Stimulated activated CD8-positive, alpha-beta memory T cell treated with anti-CD3 and anti-CD28 coated beads, Interleukin-4, amount 100 ng/mL, for 48 hours (primary cell): Measurements from ENCODE around the gene RGS14.
"Not testable (repeated sequence)": the region's sequence is repeated elsewhere in the genome, so short reads cannot be mapped to it uniquely, and the experiment has no call there.

Experiments used
- DNase-seq: peaks from one replicate; pipeline ENCODE4 v3.0.0-alpha.2; 2020

RGS14 gene

DNA sequence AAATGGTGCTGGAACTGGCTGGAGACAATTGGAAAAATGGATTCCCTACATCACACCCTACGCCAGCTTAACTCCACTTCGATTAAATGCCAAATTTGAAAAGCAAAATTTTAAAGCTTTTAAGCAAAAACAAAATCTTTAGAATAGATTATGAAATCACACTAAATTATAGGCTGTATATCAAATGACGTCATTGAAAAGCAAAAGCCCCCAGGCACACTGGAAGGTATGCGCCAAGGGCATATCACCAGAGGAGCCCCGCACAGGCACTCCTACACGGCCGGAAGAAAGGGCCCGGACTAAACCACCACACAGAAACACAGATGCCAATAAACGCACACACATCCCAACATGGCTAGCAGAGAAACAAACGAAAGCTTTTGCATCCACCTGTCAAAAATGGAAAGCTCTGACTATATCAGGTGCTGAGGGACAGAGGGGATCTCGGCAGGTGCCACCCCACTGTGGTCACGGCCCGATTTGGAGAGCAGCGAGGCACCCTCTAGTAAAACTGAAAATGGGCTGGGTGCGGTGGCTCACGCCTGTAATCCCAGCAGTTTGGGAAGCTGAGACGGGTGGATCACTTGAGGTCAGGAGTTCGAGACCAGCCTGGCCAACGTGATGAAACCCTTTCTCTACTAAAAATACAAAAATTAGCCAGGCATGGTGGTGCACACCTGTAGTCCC lies 29.0 kb upstream of the RGS14 start:
- DNase-seq: no peak

DNA sequence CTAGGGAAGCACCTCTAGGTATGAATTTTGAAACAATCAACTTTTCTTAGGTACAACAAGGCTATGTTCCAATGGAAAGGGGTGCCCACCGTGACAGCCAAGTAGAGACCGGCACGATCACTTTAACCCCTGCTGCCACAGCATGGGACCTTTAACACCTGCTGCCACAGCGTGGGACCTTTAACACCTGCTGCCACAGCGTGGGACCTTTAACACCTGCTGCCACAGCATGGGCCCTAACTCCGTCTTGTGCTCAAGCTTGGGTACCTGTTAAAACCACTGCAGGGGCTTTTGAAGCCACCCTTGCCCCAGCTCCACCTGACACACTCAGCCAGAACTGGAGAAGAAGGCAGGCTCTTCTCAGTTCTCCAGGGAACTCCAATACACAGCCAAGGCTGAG lies 27.8 kb upstream of the RGS14 start:
- DNase-seq: no peak

DNA sequence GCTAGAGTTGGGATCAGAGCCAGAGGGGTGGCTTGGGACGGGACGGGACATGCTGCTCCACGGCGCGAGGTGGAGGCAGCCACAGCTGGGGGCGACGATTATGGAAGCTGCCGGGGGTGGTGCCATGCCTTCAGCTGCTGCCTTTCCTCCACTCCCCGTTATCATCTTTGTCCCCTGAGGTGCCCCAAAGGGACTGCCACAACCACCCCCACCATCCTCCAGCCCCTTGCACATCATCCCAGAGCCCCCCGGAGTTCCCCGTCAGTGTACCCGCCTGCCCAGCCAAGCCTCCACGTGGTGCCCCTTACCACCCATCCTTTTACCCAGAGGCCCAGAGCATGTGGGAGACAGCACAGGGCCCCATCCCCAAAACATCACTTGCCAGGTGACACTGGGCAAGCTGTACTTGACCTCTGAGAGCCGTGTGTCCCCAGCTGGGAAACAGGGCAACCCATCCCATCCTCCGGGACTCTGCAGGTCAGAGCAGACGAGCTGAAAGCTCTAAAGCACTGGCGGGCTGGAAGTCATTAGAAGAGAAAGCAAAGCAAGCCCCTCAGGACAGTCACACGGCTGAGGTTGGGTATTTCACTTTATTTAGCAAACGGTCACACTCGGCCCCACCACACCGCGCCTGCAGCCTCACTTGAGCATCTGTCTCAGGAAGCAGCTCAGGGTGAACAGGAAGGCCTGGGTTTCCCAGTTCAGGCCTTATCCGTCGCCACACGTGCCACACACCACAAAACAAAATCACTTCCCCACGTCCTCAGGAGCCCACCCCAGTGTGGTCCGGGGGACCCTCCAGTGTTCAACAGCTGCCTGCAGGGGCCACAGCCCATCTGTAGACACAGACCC lies 26.5 kb upstream of the RGS14 start:
- no peak for DNase-seq

DNA sequence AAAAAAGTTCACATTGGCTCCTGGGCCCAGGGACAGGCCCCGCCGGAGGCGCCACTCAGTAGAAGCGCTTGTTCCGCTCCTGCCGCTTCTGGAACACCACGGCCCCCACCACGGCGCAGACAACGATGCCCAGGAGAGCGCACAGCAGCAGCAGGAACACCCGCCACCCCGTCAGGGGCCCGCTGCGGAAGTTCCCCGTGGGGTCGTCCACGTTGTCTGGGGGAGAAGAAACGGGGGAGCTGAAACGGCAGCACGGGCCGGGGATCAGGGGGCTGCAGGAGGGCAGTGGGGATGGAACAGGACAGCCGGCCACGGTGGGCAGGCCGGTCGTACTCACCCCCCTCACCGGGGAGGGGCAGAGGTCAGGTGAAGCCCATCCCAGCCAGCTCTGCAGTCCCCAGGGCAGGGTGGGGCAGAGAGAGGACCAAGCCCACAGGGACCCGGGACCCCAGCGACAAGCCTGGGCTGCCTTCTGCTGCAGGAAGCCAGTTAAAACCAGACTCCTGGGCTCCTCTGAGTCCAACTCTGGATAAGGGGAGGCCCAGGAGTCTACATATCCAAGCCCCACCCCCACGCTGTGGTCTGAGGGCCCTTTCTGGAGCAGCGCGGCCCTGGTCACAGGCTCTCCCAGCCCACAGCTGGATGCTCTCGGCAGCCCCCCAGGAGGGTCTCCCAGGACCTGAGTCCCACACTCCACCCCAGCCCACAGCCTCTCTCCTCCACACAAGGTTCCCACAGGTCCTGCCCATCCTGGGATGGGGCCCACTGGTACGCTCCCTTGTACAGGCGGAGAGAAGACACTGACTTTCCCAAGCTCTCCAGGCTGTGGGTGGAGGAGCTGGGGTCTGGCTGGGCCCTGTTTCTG lies 25.5 kb upstream of the RGS14 start:
- DNase-seq: no peak

DNA sequence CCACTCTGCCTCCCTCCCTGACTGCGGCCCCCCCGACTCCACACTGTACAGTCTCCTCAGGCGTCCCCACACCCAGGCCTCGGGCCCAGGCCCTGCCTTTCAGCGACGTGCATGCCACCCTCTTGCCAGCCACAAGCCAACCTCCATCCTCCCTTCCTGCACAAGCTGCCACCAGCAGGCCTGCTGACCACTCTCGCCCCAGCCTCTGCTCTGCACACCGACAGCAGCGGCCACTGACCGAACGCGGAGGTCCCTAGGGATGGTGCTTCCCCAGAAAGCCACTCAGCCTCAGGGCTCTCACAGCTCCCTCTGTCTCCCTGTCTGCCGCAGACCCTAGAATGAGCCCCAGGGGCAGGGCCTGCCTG lies 24.8 kb upstream of the RGS14 start:
- no peak for DNase-seq

DNA sequence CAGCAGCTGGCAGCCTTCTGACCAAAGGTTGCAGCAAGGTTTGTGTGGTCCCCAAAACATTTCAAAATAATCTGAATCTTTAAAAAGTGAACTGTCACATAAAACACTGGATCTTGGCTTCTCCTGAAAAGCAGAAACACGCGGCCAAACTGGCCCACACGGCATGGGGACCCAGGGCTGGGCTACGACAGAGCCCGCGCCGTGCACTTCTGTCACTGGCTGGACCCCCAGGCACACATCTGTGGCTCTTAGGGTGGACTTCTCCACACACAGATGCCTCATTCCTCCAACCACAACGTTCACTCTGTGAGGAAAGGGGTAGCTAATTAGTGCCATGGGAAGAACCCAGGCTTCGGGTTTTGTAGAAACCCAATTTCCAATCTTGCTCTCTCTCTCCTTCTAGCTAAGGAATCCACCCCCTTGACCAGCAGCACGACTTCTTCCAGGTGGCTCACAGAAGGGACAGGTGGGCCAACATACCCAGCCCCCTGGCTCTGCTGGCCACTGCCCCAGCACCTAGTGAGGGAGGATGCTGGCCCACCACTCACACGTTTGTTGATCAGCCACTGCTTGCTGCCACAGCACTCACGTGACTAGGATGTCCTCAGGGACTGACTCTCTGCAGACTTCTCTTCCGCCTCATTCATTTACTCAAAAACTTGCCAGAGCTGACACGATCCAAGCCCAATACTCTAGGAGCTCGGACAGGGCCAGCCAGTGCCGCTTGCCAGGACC lies 24.1 kb upstream of the RGS14 start:
- DNase-seq: no peak

DNA sequence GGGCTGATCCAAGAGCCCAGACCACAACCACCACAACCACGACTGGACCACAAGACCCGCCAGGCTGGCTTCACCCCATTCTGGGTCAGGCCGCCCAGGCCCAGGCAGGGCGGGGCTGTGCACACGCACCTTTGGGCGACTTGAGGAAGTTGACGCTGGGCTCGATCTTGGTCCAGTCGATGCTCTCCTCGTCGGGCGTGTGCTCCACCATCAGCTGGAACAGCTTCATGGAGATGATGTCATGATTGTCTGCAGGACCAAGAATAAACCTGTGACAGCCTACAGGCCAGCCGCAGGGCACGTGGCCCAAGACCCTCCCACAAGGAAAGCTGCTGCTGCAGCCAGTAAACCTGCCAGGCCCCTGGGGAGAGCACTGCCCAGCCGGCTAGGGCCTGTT lies 23.6 kb upstream of the RGS14 start:
- DNase-seq: no peak

DNA sequence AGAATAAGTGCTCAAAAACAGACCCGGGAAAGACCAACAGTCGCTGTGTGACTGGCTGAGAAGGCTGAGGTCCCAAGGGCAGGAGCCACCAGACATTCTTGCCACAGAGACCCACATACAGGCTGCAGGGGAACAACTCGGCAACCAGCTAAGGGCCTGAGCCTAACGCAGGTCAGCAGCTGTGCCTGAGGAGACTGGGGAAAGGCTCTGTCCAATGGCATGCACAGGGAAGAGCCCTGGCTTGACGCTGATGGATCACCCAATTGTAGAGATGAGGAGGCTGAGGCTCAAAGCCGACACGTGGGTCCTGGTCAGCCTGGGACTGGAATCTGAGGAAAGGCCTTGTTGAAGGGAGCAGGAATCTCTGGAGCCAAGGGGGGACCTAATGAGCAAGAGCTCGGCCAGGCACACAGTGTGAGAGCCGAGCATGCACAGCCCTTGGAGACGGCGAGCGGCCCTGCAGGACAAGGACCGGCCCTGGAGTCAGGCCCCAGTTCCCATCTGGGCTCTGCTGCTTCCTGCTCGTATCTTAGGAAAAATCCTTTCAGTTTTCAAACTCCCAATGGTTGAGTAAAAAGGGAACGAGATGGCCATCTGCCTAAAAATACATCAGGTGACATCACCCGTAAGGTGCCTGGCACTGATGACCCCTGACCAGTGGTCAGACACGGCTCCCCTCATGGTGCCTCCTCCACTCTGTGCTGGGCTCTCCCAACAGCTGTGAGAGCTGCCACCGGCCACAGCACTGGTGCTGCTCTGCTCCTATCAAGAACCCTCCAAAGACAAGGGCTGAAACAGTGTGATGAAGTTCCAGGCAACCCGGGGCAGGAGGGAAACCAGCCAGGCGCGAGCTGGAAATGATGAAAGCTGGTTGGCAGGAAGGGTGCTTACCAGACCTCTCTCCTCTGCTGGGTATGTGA lies 22.7 kb upstream of the RGS14 start:
- no peak for DNase-seq

DNA sequence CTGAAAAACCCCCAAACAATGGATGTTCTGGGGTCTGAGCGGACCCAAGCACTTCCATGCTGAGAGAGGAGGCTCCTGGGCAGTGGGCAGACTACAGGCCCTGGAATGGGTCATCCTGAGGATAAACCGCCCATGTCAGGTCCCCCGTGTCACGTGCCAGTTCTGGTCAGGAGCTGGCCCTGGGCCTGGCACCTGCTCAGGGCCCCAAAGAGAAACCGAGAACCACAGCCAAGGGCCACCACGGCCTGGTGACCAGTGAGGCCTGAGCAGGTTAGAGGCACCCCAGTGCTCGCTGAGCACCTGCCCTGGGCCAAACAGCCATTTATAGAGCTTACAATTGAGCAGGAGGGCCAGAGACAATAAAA lies 22.0 kb upstream of the RGS14 start:
- DNase-seq: no peak

DNA sequence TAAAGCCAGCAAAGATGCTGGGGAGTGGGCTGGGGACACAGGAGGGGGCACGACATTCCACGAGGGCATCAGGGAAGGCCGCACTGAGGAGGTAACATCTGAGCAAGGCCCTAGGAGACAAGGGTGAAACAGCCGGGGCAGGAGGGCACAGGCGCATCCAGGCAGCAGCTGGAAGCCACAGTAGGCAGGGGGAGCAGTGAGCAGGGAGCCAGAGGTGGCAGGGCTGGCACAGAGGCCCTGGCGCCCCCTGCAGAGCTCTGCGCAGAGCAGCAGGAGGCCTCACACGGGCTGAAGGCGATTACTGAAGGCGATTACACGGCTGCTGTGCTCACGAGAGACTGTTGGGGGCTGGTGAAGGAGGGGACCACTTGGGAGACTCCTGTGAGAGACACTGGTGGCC lies 21.6 kb upstream of the RGS14 start:
- DNase-seq: peak; percentile 53

DNA sequence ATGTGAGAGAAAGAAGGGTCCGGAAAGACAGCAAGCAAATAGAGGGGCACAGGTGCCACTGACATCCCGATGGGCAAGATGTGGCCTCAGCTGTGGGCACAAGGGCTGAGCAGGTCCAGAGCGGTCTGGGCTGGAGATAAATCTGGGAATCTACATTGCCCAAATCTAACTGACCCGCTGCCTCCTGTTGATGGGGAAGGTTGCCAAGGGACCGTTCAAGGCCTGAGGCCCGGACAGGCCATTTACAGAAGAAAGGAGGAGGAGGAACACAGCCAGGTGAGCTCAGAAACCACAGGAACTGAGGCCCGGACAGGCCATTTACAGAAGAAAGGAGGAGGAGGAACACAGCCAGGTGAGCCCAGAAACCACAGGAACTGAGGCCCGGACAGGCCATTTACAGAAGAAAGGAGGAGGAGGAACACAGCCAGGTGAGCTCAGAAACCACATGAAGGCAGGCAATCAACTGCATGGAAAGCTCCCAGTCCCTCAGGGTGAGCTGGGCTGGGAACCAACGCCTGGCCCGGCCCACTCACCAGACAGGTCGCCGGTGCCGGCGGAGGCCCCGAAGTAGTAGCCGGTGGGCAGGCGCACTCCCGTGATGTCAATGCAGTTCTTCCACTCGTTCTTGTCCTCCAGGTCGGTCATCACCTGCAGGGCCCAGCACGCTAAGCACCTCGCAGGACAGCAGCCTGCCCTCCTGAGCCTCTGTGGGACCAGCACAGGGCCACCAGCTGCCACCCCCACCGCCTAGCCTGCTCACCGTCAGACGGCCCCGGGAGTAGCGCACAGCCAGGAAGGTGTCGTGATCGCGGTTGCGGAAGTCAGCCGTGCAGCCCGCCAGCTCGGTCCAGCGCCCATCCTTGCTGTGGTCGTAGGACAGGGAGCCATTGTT lies 20.9 kb upstream of the RGS14 start:
- DNase-seq: no peak

DNA sequence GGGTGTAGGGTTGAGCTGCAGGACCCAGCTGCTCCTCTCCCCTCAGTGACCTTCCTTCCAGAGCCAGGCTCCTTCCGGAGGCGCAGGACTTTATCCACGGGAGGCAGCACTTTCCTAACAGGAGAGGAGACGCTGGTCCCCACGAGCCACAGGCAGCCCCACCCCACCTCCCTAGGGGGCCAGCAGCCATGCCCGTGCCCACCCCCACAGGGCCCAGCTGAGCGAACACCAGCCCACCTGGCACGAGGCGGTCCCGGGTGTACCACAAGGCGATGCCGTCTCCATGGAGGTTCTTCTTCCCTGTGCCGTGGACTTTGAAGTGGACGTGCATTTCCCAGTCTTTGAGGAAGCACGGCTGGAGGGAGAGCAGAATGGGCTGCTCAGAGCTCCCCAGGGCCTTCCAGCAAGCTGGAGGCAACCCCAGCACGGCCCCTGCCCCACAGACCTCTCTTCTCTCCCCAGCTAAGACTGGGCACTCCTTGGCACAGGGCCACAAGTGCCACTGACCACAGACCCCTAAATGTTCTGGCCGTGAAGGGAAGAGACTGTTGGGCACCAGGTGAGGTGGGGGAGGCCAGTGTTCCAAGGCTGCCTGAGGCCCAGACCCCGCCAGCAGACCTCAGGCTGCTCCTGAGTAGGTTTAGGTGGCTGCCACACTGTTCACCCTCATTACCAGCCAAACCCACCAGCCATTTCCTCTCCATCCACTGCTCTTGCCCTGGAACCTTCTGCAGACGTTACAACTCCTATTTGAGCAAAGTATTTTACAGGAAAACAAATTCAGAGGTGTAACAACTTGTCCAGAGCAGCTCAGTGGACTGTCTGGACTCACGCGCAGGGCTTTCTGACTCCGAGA lies 19.2 kb upstream of the RGS14 start:
- DNase-seq: no peak

DNA sequence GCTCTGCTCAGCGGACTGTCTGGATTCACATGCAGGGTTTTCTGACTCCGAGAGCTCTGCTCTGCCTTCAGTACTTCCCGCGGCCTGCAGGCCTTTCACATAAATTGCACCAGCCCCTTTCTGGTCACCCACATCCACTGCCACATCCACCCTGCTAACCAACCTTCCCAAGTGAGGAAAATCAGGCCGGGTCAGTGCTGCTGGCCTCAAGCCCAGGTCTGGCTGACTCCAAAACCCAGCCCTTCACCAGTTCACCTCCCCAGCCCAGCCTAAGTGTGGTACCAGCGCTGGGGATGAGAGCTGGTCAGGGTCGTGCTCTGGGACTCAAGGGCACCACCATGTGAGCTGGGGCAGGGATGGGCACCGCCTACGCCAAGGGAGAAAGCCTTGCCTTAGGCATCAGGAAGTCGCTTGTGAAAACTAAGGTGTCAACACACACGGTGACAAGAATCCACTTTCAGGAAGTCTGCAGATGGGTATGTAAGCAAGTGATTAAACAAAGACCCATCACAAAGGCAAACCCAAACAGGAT lies 18.6 kb upstream of the RGS14 start:
- DNase-seq: no peak

DNA sequence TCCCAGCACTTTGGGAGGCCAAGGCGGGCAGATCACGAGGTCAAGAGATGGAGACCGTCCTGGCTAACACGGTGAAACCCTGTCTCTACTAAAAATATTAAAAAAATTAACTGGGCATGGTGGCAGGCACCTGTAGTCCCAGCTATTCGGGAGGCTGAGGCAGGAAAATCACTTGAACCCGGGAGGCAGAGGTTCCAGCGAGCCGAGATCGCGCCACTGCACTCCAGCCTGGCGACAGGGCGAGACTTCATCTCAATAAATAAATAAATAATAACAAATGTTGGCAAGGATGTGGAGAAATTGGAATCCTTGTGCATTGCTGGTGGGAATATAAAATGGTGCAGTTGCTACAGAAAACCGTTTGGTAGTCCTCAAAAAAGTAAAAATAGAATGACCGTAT lies 14.7 kb upstream of the RGS14 start:
- DNase-seq: not testable (repeated sequence)

DNA sequence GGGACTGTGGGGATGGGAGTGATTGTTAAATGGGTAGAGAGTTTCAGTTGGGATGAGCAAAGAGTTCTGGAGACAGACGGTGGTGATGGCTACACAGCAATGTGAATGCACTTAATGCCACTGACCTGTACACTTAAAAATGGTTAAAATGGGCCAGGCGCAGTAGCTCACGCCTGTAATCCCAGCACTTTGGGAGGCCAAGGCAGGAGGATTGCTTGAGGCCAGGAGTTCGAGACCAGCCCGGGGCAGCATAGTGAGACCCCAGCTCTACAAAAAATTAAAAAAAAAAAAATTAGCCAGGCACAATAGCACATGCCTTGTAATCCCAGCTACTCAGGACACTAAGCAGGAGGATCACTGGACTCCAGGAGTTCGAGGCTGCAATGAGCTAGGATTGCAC lies 13.9 kb upstream of the RGS14 start:
- DNase-seq: no peak

DNA sequence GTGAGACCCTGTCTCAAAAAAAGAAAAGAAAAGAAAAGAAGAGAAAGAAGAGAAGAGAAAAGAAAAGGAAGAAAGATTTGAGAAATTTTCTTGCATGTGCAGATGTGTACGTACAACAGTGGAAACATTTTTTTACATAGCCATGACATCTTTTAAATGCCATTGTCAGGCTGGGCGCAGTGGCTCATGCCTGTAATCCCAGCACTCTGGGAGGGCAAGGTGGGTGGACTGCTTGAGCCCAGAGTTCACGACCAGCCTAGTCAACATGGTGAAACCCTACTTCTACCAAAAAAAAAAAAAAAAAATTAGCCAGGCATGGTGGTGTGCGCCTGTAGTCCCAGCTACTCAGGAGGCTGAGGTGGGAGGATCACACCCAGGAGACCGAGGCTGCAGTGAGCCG lies 12.8 kb upstream of the RGS14 start:
- no peak for DNase-seq

DNA sequence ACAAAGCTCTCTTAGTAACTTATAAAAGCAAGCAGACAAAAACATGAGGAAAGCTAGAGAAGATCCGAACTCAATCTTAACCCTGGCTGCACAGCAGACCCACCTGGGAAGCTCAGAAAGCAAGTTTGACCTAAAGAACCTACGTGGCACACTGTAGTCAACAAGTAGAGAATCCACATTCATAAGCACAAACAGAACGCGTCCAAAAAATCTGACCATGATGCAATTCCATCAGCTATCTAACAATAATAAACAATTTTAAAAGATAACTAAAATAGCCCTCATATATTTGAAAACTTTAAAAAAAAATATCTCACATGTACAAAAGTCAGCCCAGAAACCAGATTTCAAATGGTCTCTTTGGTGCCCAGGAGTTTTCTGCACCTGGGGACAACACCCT lies 10.9 kb upstream of the RGS14 start:
- no peak for DNase-seq

DNA sequence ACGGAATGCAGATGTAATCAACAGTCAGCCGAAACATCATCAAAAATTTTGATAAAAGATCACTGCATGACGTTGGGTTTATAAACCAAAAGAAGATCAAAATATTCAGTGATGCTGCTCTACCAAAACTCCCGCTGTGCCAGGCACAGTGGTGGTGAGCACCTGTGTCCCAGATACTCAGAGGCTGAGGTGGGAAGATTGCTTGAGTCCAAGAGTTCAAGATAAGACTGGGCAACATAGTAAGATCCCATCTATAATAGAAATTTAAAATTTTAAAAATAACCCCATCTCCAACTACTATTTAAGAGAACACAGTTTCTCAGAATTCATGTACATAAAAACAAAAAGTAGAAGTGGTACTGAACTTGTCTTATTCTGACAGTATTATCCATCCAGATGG lies 10.0 kb upstream of the RGS14 start:
- no peak for DNase-seq

DNA sequence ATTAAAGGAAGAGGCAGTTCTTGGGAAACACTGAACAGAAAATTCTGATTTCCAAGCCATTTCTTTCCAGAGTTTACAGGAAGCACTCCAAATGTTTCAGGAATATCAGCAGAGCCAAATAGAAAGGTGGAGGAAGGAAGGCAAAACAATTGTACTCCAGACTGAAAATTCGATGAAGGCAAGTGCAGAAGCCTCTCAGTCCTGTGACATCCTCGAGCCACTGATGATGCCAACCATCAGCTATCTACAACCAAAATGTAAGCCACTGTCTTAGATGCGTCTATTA lies 8.4 kb upstream of the RGS14 start:
- no peak for DNase-seq

DNA sequence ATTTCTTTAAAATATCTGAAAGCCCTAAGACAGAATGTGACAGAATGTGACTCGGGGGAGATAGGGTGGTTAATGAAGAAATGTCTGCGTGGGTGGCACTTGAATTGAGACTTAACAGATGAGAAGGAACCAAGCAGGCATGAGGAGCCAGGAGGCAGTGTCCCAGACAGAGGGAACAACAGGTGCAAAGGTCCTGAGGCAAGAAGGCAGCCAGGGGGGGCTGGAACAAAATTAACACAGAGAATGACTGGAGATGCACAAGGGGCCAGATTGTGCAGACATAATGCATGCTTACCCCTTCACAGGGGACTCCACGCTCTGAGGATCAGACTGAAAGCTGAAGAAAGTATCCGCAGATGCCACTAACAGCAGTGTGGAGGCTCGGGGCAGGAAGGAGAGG lies 8.0 kb upstream of the RGS14 start:
- no peak for DNase-seq
